Keratinocyte (primary cell): ENCODE measurements around the gene EPHB4. TPM values are rescaled to one million over a fixed set of nuclear protein-coding genes. Genes with fewer than 3 reads are reported as not detected.
"Not testable (repeated sequence)": the region's sequence is repeated elsewhere in the genome, so short reads cannot be mapped to it uniquely, and the experiment has no call there.

Experiments
- DNase-seq: peaks from one replicate; pipeline ENCODE4 v3.0.0-alpha.2; 2011; ENCODE audit warnings: low read depth, missing footprints, low spot score
- FAIRE-seq: peaks from 2 replicates; lab custom pipeline; 2011; peaks lifted over from hg19 to GRCh38; lab: Jason Lieb, UNC
- H2AFZ ChIP-seq: 2 replicates; pipeline ENCODE4 v1.6.0; 2012; ENCODE audit warnings: low read length, control low read depth, inconsistent platforms; ENCODE audit not compliant: control insufficient read depth
- H3K27ac ChIP-seq: 2 replicates; pipeline ENCODE4 v1.5.1; 2011; ENCODE audit warnings: low read length; ENCODE audit not compliant: control insufficient read depth, insufficient read depth
- H3K27me3 ChIP-seq: 3 replicates; pipeline ENCODE4 v1.6.0; 2011; ENCODE audit warnings: low read length; ENCODE audit not compliant: control insufficient read depth, insufficient read depth; ENCODE audit errors: extremely low read depth
- H3K36me3 ChIP-seq, 2 experiments: 2 replicates in 1 of 2; 3 replicates in 1 of 2; pipeline ENCODE4 v1.5.1; 2011; ENCODE audit warnings: low read length in 2 of 2, mild to moderate bottlenecking in 1 of 2; ENCODE audit not compliant: control insufficient read depth in 2 of 2, insufficient read depth in 2 of 2; ENCODE audit errors: extremely low read depth in 1 of 2
- H3K4me1 ChIP-seq: 3 replicates; pipeline ENCODE4 v1.5.1; 2011; ENCODE audit warnings: low read length; ENCODE audit not compliant: control insufficient read depth, insufficient read depth; ENCODE audit errors: extremely low read depth
- H3K4me2 ChIP-seq: 3 replicates; pipeline ENCODE4 v1.6.0; 2011; ENCODE audit warnings: low read depth, low read length; ENCODE audit not compliant: control insufficient read depth, insufficient read depth; ENCODE audit errors: extremely low read depth
- H3K4me3 ChIP-seq, 3 experiments: fragments of 200-600 bp in 1 of 3; sonication (generic) in 1 of 3; 2 replicates in 2 of 3; 3 replicates in 1 of 3; pipeline ENCODE4 v1.5.1; 2011 to 2016; ENCODE audit warnings: low read length in 3 of 3, mild to moderate bottlenecking in 3 of 3, control low read depth in 2 of 3, inconsistent platforms in 1 of 3, low read depth in 1 of 3, mixed read lengths in 1 of 3, mixed run types in 1 of 3, moderate library complexity in 1 of 3; ENCODE audit not compliant: control insufficient read depth in 2 of 3, insufficient read depth in 2 of 3; ENCODE audit errors: extremely low read depth in 1 of 3
- H3K79me2 ChIP-seq: 2 replicates; pipeline ENCODE4 v1.6.0; 2012; ENCODE audit warnings: low read length; ENCODE audit not compliant: control insufficient read depth, insufficient read depth
- H3K9ac ChIP-seq: 3 replicates; pipeline ENCODE4 v1.6.0; 2011; ENCODE audit warnings: low read length; ENCODE audit not compliant: control insufficient read depth, insufficient read depth; ENCODE audit errors: extremely low read depth
- H3K9me1 ChIP-seq: 3 replicates; pipeline ENCODE4 v1.6.0; 2011; ENCODE audit warnings: low read length; ENCODE audit not compliant: control insufficient read depth, insufficient read depth; ENCODE audit errors: extremely low read depth
- H3K9me3 ChIP-seq: 2 replicates; pipeline ENCODE4 v1.5.1; 2012; ENCODE audit warnings: low read depth, low read length; ENCODE audit not compliant: control insufficient read depth
- H4K20me1 ChIP-seq: 3 replicates; pipeline ENCODE4 v1.6.0; 2011; ENCODE audit warnings: low read length; ENCODE audit not compliant: control insufficient read depth, insufficient read depth; ENCODE audit errors: extremely low read depth
- CTCF ChIP-seq, 3 experiments: IDR thresholded peaks in 1 of 3; conservative IDR thresholded peaks in 1 of 3; optimal IDR thresholded peaks in 1 of 3; 2 replicates in 2 of 3; 3 replicates in 1 of 3; pipeline versions ENCODE3 to v1.5.1; 2011; ENCODE audit warnings: low read length in 3 of 3, mild to moderate bottlenecking in 3 of 3, moderate library complexity in 2 of 3, control low read depth in 1 of 3, inconsistent platforms in 1 of 3; ENCODE audit not compliant: insufficient read depth in 2 of 3; ENCODE audit errors: extremely low read depth in 1 of 3
- EZH2 ChIP-seq: IDR thresholded peaks from one replicate; pipeline ENCODE4 v1.6.1; 2012; ENCODE audit warnings: inconsistent platforms, mild to moderate bottlenecking, low read length, moderate library complexity
- dilution Hi-C: fragments of 300-500 bp; cut with MboI; formaldehyde crosslinking; loops from one replicate; pipeline ENCODE4 v1.7.0; 2020; ENCODE audit warnings: low sequenced_read_pairs; ENCODE audit not compliant: extremely low pct_ligation_motif_present
- polyA plus RNA-seq, 5 experiments: library from polyadenylated mRNA; depleted of rRNA in 3 of 5; stranded (reverse) in 3 of 5; stranded (forward) in 1 of 5; unstranded in 1 of 5; fragments of >200 nt; gene quantifications; 1 replicate in 1 of 5; 2 replicates in 3 of 5; 3 replicates in 1 of 5; pipeline versions ENCODE4 v1.2.1 to v1.2.3, GENCODE V29; 2011 to 2012; ENCODE audit warnings: missing spikeins in 2 of 5, low read depth in 1 of 5, low replicate concordance in 1 of 5

EPHB4 gene
- polyA plus RNA-seq, 1 donor (not counting 4 experiments of a cell fraction or from before 2014, with no cell fraction given), result 61.4 TPM

DNA sequence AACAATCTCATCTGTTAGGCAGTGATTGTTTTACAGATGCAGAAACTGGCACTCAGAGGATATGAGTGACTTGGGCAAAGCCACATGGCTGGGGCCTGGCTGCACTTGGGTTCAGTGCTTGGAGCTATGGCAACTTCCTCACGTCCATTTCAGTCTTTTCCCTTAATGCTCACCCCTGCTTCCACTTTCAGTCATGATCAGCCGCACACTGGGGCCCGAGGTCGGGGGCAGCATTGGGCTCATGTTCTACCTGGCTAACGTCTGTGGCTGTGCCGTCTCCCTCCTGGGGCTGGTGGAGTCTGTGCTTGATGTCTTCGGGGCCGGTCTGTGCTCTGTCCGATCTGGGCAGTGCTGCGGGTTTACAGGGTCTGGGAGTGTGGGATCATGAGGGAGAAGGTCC is 28.2 kb upstream of the EPHB4 start:
- peaks cover 27% of the 10 kb centered on the region for H3K79me2 ChIP-seq

GRCh38 chr7:100854899-100855298 is 27.6 kb upstream of the EPHB4 start:
- H4K20me1 ChIP-seq, H3K36me3 ChIP-seq, H3K9me1 ChIP-seq, H3K27me3 ChIP-seq, H2AFZ ChIP-seq, dilution Hi-C loops, H3K4me3 ChIP-seq, H3K9me3 ChIP-seq, DNase-seq, FAIRE-seq, H3K27ac ChIP-seq, H3K9ac ChIP-seq, H3K4me2 ChIP-seq: not testable (repeated sequence)
- H3K79me2 ChIP-seq, result peaks cover 27% of the 10 kb centered on the region
- peaks cover 10% of the 10 kb centered on the region for H3K4me1 ChIP-seq

More for the DNA sequence above, 28.2 kb upstream of the EPHB4 start:
- H3K9ac ChIP-seq, result no peak overlapping the region
- H3K36me3 ChIP-seq, result peaks cover 6 to 13% of the 10 kb centered on the region in 2 experiments
- DNase-seq (no peak), FAIRE-seq (no peak)
- no peaks in the 10 kb centered on the region for H3K9me1 ChIP-seq
- no peaks in the 10 kb centered on the region for H3K9me3 ChIP-seq
- no peak overlapping the region for H2AFZ ChIP-seq
- H3K4me1 ChIP-seq, result peaks cover 10% of the 10 kb centered on the region
- dilution Hi-C loops, result no loop called here
- no peaks in the 10 kb centered on the region for H4K20me1 ChIP-seq
- TF ChIP-seq EZH2 (no peak), CTCF (optimal IDR thresholded peaks at IDR 0.05 in 1 of 3, IDR thresholded peaks at IDR 0.05 in 1 of 3, conservative IDR thresholded peaks at IDR 0.05 in 1 of 3; ENCODE audit: extremely low read depth in 1 of 3, insufficient read depth in 2 of 3, low read length in 3 of 3) (no peak)
- H3K27me3 ChIP-seq, result no peaks in the 10 kb centered on the region
- H3K27ac ChIP-seq, result no peak overlapping the region
- no peak overlapping the region for H3K4me2 ChIP-seq
- no peak overlapping the region for H3K4me3 ChIP-seq
